ENCODE results near the gene NOS1AP. TPM values are rescaled to one million over a fixed set of nuclear protein-coding genes. Genes with fewer than 3 reads are reported as not detected.

The NOS1AP gene
- total and polyA plus RNA-seq, 2 experiments from 2014 or later, result 5.8 to 6.6 TPM

DNA sequence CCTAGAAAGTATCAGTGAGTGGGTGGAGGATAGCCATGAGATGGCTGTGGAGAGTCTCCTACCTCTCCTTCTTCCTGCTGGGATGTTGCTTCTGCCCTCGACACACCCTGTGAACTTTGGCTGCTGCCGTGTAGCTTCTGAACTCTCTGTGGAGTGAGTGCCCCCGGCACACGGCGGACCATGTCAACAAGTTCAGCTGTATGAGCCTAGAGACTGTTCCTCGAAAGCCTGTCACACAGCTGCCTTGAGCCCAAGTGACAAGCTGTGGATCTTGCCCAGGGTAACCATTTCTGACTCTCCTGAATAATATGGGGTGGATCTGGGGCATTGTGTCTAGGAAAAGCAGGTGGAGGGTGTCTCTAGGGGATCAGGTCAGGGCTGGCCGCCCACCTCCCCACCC lies 143.2 kb downstream of the NOS1AP start:
- H3K27me3 Mint-ChIP-seq (ENCODE audit: insufficient read depth, low read depth, poor library complexity), result peaks cover 2% of the 10 kb centered on the region
- Histone ChIP-seq H3F3A (replicated peaks; ENCODE audit: low read depth) (no peaks in the 10 kb centered on the region), H3K27me3 (ENCODE audit: insufficient read depth) (no peaks in the 10 kb centered on the region), H3K9me2 (ENCODE audit: insufficient read depth) (peaks cover 7% of the 10 kb centered on the region; the same call in 1 of the 2 replicates), H4K20me1 (replicated peaks; ENCODE audit: insufficient read depth) (no peaks in the 10 kb centered on the region), H3K27ac (ENCODE audit: low read depth) (no peak overlapping the region), H3K4me2 (no peak overlapping the region), H2AFZ (no peak overlapping the region), H3K79me2 (replicated peaks; ENCODE audit: insufficient read depth) (peaks cover 11% of the 10 kb centered on the region), H3K4me3 (no peak overlapping the region), H3K4me1 (ENCODE audit: insufficient read depth) (peaks cover 38% of the 10 kb centered on the region), H3K36me3 (ENCODE audit: insufficient read depth) (no peaks in the 10 kb centered on the region)
- H3K36me3 Mint-ChIP-seq (ENCODE audit: low read depth), result no peaks in the 10 kb centered on the region
- DNase-seq (ENCODE audit: low spot score), result no peak
- H3K9me3 Mint-ChIP-seq, result no peaks in the 10 kb centered on the region
- TF ChIP-seq NANOG (IDR thresholded peaks at IDR 0.05; ENCODE audit: borderline replicate concordance), result no peak
- no peak for TF ChIP-seq EZH2phosphoT487 (IDR thresholded peaks at IDR 0.05; ENCODE audit: unreplicated experiment)
- TF ChIP-seq, protein P1, sequence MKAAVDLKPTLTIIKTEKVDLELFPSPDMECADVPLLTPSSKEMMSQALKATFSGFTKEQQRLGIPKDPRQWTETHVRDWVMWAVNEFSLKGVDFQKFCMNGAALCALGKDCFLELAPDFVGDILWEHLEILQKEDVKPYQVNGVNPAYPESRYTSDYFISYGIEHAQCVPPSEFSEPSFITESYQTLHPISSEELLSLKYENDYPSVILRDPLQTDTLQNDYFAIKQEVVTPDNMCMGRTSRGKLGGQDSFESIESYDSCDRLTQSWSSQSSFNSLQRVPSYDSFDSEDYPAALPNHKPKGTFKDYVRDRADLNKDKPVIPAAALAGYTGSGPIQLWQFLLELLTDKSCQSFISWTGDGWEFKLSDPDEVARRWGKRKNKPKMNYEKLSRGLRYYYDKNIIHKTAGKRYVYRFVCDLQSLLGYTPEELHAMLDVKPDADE (IDR thresholded peaks at IDR 0.05), result no peak
- TF ChIP-seq JUNB (IDR thresholded peaks at IDR 0.05; ENCODE audit: unreplicated experiment), result no peak
- TF ChIP-seq ZNF114 (CRISPR knock-in tag; IDR thresholded peaks at IDR 0.05), result no peak
- no peak for TF ChIP-seq CREB1 (CRISPR knock-in tag; IDR thresholded peaks at IDR 0.05; ENCODE audit: low read depth)
- TF ChIP-seq ZNF331 (CRISPR knock-in tag; IDR thresholded peaks at IDR 0.05; ENCODE audit: low read depth), result no peak
- TF ChIP-seq POLR2AphosphoS5 (IDR thresholded peaks at IDR 0.05; ENCODE audit: low read depth), result no peak
- no peak for TF ChIP-seq STAT1 (IDR thresholded peaks at IDR 0.05; ENCODE audit: unreplicated experiment)
- TF ChIP-seq, protein P2, sequence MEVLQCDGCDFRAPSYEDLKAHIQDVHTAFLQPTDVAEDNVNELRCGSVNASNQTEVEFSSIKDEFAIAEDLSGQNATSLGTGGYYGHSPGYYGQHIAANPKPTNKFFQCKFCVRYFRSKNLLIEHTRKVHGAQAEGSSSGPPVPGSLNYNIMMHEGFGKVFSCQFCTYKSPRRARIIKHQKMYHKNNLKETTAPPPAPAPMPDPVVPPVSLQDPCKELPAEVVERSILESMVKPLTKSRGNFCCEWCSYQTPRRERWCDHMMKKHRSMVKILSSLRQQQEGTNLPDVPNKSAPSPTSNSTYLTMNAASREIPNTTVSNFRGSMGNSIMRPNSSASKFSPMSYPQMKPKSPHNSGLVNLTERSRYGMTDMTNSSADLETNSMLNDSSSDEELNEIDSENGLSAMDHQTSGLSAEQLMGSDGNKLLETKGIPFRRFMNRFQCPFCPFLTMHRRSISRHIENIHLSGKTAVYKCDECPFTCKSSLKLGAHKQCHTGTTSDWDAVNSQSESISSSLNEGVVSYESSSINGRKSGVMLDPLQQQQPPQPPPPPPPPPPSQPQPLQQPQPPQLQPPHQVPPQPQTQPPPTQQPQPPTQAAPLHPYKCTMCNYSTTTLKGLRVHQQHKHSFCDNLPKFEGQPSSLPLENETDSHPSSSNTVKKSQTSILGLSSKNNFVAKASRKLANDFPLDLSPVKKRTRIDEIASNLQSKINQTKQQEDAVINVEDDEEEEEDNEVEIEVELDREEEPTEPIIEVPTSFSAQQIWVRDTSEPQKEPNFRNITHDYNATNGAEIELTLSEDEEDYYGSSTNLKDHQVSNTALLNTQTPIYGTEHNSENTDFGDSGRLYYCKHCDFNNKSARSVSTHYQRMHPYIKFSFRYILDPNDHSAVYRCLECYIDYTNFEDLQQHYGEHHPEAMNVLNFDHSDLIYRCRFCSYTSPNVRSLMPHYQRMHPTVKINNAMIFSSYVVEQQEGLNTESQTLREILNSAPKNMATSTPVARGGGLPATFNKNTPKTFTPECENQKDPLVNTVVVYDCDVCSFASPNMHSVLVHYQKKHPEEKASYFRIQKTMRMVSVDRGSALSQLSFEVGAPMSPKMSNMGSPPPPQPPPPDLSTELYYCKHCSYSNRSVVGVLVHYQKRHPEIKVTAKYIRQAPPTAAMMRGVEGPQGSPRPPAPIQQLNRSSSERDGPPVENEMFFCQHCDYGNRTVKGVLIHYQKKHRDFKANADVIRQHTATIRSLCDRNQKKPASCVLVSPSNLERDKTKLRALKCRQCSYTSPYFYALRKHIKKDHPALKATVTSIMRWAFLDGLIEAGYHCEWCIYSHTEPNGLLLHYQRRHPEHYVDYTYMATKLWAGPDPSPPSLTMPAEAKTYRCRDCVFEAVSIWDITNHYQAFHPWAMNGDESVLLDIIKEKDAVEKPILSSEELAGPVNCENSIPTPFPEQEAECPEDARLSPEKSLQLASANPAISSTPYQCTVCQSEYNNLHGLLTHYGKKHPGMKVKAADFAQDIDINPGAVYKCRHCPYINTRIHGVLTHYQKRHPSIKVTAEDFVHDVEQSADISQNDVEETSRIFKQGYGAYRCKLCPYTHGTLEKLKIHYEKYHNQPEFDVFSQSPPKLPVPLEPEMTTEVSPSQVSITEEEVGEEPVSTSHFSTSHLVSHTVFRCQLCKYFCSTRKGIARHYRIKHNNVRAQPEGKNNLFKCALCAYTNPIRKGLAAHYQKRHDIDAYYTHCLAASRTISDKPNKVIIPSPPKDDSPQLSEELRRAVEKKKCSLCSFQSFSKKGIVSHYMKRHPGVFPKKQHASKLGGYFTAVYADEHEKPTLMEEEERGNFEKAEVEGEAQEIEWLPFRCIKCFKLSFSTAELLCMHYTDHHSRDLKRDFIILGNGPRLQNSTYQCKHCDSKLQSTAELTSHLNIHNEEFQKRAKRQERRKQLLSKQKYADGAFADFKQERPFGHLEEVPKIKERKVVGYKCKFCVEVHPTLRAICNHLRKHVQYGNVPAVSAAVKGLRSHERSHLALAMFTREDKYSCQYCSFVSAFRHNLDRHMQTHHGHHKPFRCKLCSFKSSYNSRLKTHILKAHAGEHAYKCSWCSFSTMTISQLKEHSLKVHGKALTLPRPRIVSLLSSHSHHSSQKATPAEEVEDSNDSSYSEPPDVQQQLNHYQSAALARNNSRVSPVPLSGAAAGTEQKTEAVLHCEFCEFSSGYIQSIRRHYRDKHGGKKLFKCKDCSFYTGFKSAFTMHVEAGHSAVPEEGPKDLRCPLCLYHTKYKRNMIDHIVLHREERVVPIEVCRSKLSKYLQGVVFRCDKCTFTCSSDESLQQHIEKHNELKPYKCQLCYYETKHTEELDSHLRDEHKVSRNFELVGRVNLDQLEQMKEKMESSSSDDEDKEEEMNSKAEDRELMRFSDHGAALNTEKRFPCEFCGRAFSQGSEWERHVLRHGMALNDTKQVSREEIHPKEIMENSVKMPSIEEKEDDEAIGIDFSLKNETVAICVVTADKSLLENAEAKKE (CRISPR knock-in tag; IDR thresholded peaks at IDR 0.05), result no peak
- TF ChIP-seq, protein P3, sequence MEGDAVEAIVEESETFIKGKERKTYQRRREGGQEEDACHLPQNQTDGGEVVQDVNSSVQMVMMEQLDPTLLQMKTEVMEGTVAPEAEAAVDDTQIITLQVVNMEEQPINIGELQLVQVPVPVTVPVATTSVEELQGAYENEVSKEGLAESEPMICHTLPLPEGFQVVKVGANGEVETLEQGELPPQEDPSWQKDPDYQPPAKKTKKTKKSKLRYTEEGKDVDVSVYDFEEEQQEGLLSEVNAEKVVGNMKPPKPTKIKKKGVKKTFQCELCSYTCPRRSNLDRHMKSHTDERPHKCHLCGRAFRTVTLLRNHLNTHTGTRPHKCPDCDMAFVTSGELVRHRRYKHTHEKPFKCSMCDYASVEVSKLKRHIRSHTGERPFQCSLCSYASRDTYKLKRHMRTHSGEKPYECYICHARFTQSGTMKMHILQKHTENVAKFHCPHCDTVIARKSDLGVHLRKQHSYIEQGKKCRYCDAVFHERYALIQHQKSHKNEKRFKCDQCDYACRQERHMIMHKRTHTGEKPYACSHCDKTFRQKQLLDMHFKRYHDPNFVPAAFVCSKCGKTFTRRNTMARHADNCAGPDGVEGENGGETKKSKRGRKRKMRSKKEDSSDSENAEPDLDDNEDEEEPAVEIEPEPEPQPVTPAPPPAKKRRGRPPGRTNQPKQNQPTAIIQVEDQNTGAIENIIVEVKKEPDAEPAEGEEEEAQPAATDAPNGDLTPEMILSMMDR (conservative IDR thresholded peaks at IDR 0.05; ENCODE audit: low read depth in 2 of 2), result no peak
- TF ChIP-seq, protein P4, sequence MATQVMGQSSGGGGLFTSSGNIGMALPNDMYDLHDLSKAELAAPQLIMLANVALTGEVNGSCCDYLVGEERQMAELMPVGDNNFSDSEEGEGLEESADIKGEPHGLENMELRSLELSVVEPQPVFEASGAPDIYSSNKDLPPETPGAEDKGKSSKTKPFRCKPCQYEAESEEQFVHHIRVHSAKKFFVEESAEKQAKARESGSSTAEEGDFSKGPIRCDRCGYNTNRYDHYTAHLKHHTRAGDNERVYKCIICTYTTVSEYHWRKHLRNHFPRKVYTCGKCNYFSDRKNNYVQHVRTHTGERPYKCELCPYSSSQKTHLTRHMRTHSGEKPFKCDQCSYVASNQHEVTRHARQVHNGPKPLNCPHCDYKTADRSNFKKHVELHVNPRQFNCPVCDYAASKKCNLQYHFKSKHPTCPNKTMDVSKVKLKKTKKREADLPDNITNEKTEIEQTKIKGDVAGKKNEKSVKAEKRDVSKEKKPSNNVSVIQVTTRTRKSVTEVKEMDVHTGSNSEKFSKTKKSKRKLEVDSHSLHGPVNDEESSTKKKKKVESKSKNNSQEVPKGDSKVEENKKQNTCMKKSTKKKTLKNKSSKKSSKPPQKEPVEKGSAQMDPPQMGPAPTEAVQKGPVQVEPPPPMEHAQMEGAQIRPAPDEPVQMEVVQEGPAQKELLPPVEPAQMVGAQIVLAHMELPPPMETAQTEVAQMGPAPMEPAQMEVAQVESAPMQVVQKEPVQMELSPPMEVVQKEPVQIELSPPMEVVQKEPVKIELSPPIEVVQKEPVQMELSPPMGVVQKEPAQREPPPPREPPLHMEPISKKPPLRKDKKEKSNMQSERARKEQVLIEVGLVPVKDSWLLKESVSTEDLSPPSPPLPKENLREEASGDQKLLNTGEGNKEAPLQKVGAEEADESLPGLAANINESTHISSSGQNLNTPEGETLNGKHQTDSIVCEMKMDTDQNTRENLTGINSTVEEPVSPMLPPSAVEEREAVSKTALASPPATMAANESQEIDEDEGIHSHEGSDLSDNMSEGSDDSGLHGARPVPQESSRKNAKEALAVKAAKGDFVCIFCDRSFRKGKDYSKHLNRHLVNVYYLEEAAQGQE (IDR thresholded peaks at IDR 0.05; ENCODE audit: unreplicated experiment), result no peak
- no peak for TF ChIP-seq EZH2 (IDR thresholded peaks at IDR 0.05; ENCODE audit: low read depth, unreplicated experiment)
- peak overlapping the region; percentile 61; the same call in 1 of the 2 replicates for H3K27ac Mint-ChIP-seq
- ATAC-seq, result no peak
- no peak overlapping the region for H3K4me3 Mint-ChIP-seq
- H3K4me1 Mint-ChIP-seq, result peaks cover 61% of the 10 kb centered on the region
